ENCODE measurements around the gene ODAD3.
A peak's percentile ranks its signal among the peaks of the same experiment; 100 is the strongest.
"Not testable (repeated sequence)": the region's sequence is repeated elsewhere in the genome, so short reads cannot be mapped to it uniquely, and the experiment has no call there.

ODAD3 gene

DNA sequence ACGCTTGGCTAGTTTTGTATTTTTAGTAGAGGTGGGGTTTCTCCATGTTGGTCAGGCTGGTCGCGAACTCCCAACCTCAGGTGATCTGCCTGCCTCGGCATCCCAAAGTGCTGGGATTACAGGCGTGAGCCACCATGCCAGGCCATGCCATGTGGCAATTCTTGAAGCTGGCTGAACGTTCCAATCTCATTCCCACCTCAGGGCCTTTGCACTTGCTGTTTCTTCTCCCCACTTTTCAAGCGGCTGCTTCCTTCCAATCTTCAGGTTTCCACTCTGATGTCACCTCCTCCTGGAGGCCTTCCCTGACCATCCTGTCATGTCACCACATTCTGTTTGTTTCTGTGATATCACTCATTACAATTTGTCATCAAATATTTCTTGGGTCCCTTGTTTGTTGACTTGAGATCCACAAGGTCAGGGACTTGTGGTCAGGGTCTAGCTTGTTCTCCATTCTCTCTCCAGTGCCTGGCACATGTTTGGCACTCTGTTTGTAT, 55.0 kb downstream of the ODAD3 start:
- H3K9me3 ChIP-seq (ENCODE audit: control insufficient read depth, low read length) = no peaks in the 10 kb centered on the region
- no peak overlapping the region for H3K4me2 ChIP-seq (ENCODE audit: low read length, poor library complexity, severe bottlenecking)
- no peak overlapping the region for H4K8ac ChIP-seq (ENCODE audit: low read length)
- H3K79me1 ChIP-seq (replicated peaks; ENCODE audit: low read length, poor library complexity, severe bottlenecking) = peaks cover 7% of the 10 kb centered on the region
- H3K36me3 ChIP-seq (ENCODE audit: control insufficient read depth in 1 of 2, insufficient read depth in 2 of 2, low read depth in 1 of 2, low read length in 2 of 2) = no peaks in the 10 kb centered on the region
- H2BK15ac ChIP-seq (ENCODE audit: low read depth, poor library complexity, severe bottlenecking) = no peak overlapping the region
- H3K18ac ChIP-seq (ENCODE audit: low read depth in 1 of 2, low read length in 2 of 2) = no peak overlapping the region
- no peak overlapping the region for H2BK12ac ChIP-seq (ENCODE audit: low read length in 2 of 2)
- H3K14ac ChIP-seq (ENCODE audit: low read length in 2 of 2) = no peak overlapping the region
- H2BK120ac ChIP-seq (ENCODE audit: low read depth, low read length) = no peak overlapping the region
- no peak overlapping the region for H3K23ac ChIP-seq (ENCODE audit: low read length in 2 of 2)
- H3K27me3 ChIP-seq (ENCODE audit: control insufficient read depth in 1 of 2, insufficient read depth in 1 of 2, low read length in 2 of 2) = peaks cover 14 to 15% of the 10 kb centered on the region in 2 experiments
- H2BK5ac ChIP-seq (ENCODE audit: low read depth, low read length, poor library complexity, severe bottlenecking) = no peak overlapping the region
- peaks cover 58% of the 10 kb centered on the region for H3K4me1 ChIP-seq (ENCODE audit: control insufficient read depth, insufficient read depth, low read depth, low read length)
- H2AK5ac ChIP-seq (ENCODE audit: low read length, severe bottlenecking) = no peak overlapping the region
- 98% methylated on average over 7 of the region's 7 CpGs for WGBS
- H4K91ac ChIP-seq (ENCODE audit: low read length) = no peak overlapping the region
- H3K4ac ChIP-seq (ENCODE audit: low read depth in 1 of 2, low read length in 2 of 2) = no peak overlapping the region
- no peak for DNase-seq
- peak overlapping the region in 1 of 2 experiments; percentile 92 for H3K4me3 ChIP-seq (ENCODE audit: insufficient read depth in 1 of 2, low read depth in 1 of 2, low read length in 2 of 2)
- peak overlapping the region; percentile 94 for H3K9ac ChIP-seq (ENCODE audit: low read length)
- H3K27ac ChIP-seq (ENCODE audit: low read length, poor library complexity, severe bottlenecking) = no peak overlapping the region
- H2AFZ ChIP-seq (ENCODE audit: low read depth, low read length) = no peak overlapping the region

- not testable (repeated sequence) for H3K27ac ChIP-seq (ENCODE audit: low read length, poor library complexity, severe bottlenecking); H3K4ac ChIP-seq (ENCODE audit: low read depth in 1 of 2, low read length in 2 of 2); H4K91ac ChIP-seq (ENCODE audit: low read length); H3K18ac ChIP-seq (ENCODE audit: low read depth in 1 of 2, low read length in 2 of 2); H2AFZ ChIP-seq (ENCODE audit: low read depth, low read length); H3K14ac ChIP-seq (ENCODE audit: low read length in 2 of 2); H3K4me2 ChIP-seq (ENCODE audit: low read length, poor library complexity, severe bottlenecking); H3K36me3 ChIP-seq (ENCODE audit: control insufficient read depth in 1 of 2, insufficient read depth in 2 of 2, low read depth in 1 of 2, low read length in 2 of 2); DNase-seq; H2BK5ac ChIP-seq (ENCODE audit: low read depth, low read length, poor library complexity, severe bottlenecking); H2BK15ac ChIP-seq (ENCODE audit: low read depth, poor library complexity, severe bottlenecking); H2BK120ac ChIP-seq (ENCODE audit: low read depth, low read length); H3K23ac ChIP-seq (ENCODE audit: low read length in 2 of 2); H4K8ac ChIP-seq (ENCODE audit: low read length); H2BK12ac ChIP-seq (ENCODE audit: low read length in 2 of 2); H3K9me3 ChIP-seq (ENCODE audit: control insufficient read depth, low read length); H3K79me1 ChIP-seq (replicated peaks; ENCODE audit: low read length, poor library complexity, severe bottlenecking); H3K4me3 ChIP-seq (ENCODE audit: insufficient read depth in 1 of 2, low read depth in 1 of 2, low read length in 2 of 2); H3K9ac ChIP-seq (ENCODE audit: low read length); H2AK5ac ChIP-seq (ENCODE audit: low read length, severe bottlenecking)
- Histone ChIP-seq H3K4me1 (ENCODE audit: control insufficient read depth, insufficient read depth, low read depth, low read length) (peaks cover 58% of the 10 kb centered on the region), H3K27me3 (ENCODE audit: control insufficient read depth in 1 of 2, insufficient read depth in 1 of 2, low read length in 2 of 2) (peaks cover 14 to 15% of the 10 kb centered on the region in 2 experiments)
- WGBS = 91% methylated on average over 13 of the region's 14 CpGs
Measured at GRCh38 chr19:11379269-11379845, 55.6 kb downstream of the ODAD3 start.

GRCh38 chr19:11378319-11379189, 56.4 kb downstream of the ODAD3 start:
- Histone ChIP-seq H3K9ac (ENCODE audit: low read length) (peak overlapping the region; percentile 26), H4K8ac (ENCODE audit: low read length) (peak overlapping the region; percentile 38), H2BK15ac (ENCODE audit: low read depth, poor library complexity, severe bottlenecking) (no peak overlapping the region), H3K4me1 (ENCODE audit: control insufficient read depth, insufficient read depth, low read depth, low read length) (peaks cover 53% of the 10 kb centered on the region), H2BK5ac (ENCODE audit: low read depth, low read length, poor library complexity, severe bottlenecking) (no peak overlapping the region), H3K79me1 (replicated peaks; ENCODE audit: low read length, poor library complexity, severe bottlenecking) (peaks cover 7% of the 10 kb centered on the region), H3K27me3 (ENCODE audit: control insufficient read depth in 1 of 2, insufficient read depth in 1 of 2, low read length in 2 of 2) (peaks cover 11 to 15% of the 10 kb centered on the region in 2 experiments), H2BK120ac (ENCODE audit: low read depth, low read length) (no peak overlapping the region), H3K23ac (ENCODE audit: low read length in 2 of 2) (peak overlapping the region in 1 of 2 experiments; percentile 77), H2AFZ (ENCODE audit: low read depth, low read length) (no peak overlapping the region), H3K4me3 (ENCODE audit: insufficient read depth in 1 of 2, low read depth in 1 of 2, low read length in 2 of 2) (peak overlapping the region in 1 of 2 experiments; percentile 55), H3K18ac (ENCODE audit: low read depth in 1 of 2, low read length in 2 of 2) (peak overlapping the region in 1 of 2 experiments; percentile 69), H3K27ac (ENCODE audit: low read length, poor library complexity, severe bottlenecking) (peak overlapping the region; percentile 69), H3K36me3 (ENCODE audit: control insufficient read depth in 1 of 2, insufficient read depth in 2 of 2, low read depth in 1 of 2, low read length in 2 of 2) (no peaks in the 10 kb centered on the region), H2AK5ac (ENCODE audit: low read length, severe bottlenecking) (peak overlapping the region; percentile 34), H3K4ac (ENCODE audit: low read depth in 1 of 2, low read length in 2 of 2) (peak overlapping the region in 1 of 2 experiments; percentile 44), H3K4me2 (ENCODE audit: low read length, poor library complexity, severe bottlenecking) (no peak overlapping the region), H3K9me3 (ENCODE audit: control insufficient read depth, low read length) (no peaks in the 10 kb centered on the region), H2BK12ac (ENCODE audit: low read length in 2 of 2) (peak overlapping the region in 1 of 2 experiments; percentile 27), H4K91ac (ENCODE audit: low read length) (peak overlapping the region; percentile 52), H3K14ac (ENCODE audit: low read length in 2 of 2) (peak overlapping the region in 1 of 2 experiments; percentile 62)
- WGBS = 61% methylated on average over 6 of the region's 8 CpGs
- peak; percentile 79 for DNase-seq

- Histone ChIP-seq H3K27me3 (ENCODE audit: control insufficient read depth in 1 of 2, insufficient read depth in 1 of 2, low read length in 2 of 2) (peaks cover 5 to 10% of the 10 kb centered on the region in 2 experiments), H4K8ac (ENCODE audit: low read length) (no peak overlapping the region), H3K4ac (ENCODE audit: low read depth in 1 of 2, low read length in 2 of 2) (peak overlapping the region in 1 of 2 experiments; percentile 40), H3K23ac (ENCODE audit: low read length in 2 of 2) (no peak overlapping the region), H3K9me3 (ENCODE audit: control insufficient read depth, low read length) (no peaks in the 10 kb centered on the region), H3K18ac (ENCODE audit: low read depth in 1 of 2, low read length in 2 of 2) (peak overlapping the region in 1 of 2 experiments; percentile 69), H3K79me1 (replicated peaks; ENCODE audit: low read length, poor library complexity, severe bottlenecking) (peaks cover 7% of the 10 kb centered on the region), H2AFZ (ENCODE audit: low read depth, low read length) (no peak overlapping the region), H3K4me1 (ENCODE audit: control insufficient read depth, insufficient read depth, low read depth, low read length) (peaks cover 47% of the 10 kb centered on the region), H2BK120ac (ENCODE audit: low read depth, low read length) (no peak overlapping the region), H3K27ac (ENCODE audit: low read length, poor library complexity, severe bottlenecking) (peak overlapping the region; percentile 69), H4K91ac (ENCODE audit: low read length) (peak overlapping the region; percentile 2), H2BK5ac (ENCODE audit: low read depth, low read length, poor library complexity, severe bottlenecking) (no peak overlapping the region), H3K9ac (ENCODE audit: low read length) (peak overlapping the region; percentile 26), H3K4me3 (ENCODE audit: insufficient read depth in 1 of 2, low read depth in 1 of 2, low read length in 2 of 2) (peak overlapping the region in 1 of 2 experiments; percentile 55), H3K36me3 (ENCODE audit: control insufficient read depth in 1 of 2, insufficient read depth in 2 of 2, low read depth in 1 of 2, low read length in 2 of 2) (no peaks in the 10 kb centered on the region), H2BK12ac (ENCODE audit: low read length in 2 of 2) (peak overlapping the region in 1 of 2 experiments; percentile 27), H2BK15ac (ENCODE audit: low read depth, poor library complexity, severe bottlenecking) (no peak overlapping the region), H3K14ac (ENCODE audit: low read length in 2 of 2) (no peak overlapping the region), H3K4me2 (ENCODE audit: low read length, poor library complexity, severe bottlenecking) (no peak overlapping the region), H2AK5ac (ENCODE audit: low read length, severe bottlenecking) (peak overlapping the region; percentile 8)
- WGBS = 95% methylated on average over 3 of the region's 3 CpGs
- DNase-seq = peak; percentile 56
Measured at GRCh38 chr19:11377756-11378155, 57.2 kb downstream of the ODAD3 start.
